Nephron (organoid): Measurements from ENCODE around the gene PLEKHA6.
A peak's percentile ranks its signal among the peaks of the same experiment; 100 is the strongest.

Experiments used
- H3K27ac Mint-ChIP-seq, 3 experiments: 2 replicates each; pipeline ENCODE4 v1.8.0; 2020; ENCODE audit warnings: mixed read lengths in 3 of 3, mild to moderate bottlenecking in 2 of 3, moderate library complexity in 1 of 3
- H3K27me3 Mint-ChIP-seq: 2 replicates; pipeline ENCODE4 v1.8.0; 2021; ENCODE audit warnings: low read depth, mild to moderate bottlenecking, moderate library complexity, mixed read lengths
- H3K36me3 Mint-ChIP-seq: 2 replicates; pipeline ENCODE4 v1.8.0; 2020; ENCODE audit warnings: low read depth, mixed read lengths
- H3K4me1 Mint-ChIP-seq: 2 replicates; pipeline ENCODE4 v1.8.0; 2020; ENCODE audit warnings: mixed read lengths
- H3K4me3 Mint-ChIP-seq, 3 experiments: 2 replicates each; pipeline ENCODE4 v1.8.0; 2020; ENCODE audit warnings: mild to moderate bottlenecking in 3 of 3, mixed read lengths in 3 of 3, moderate library complexity in 2 of 3
- H3K9me3 Mint-ChIP-seq: 2 replicates; pipeline ENCODE4 v1.8.0; 2020; ENCODE audit warnings: mixed read lengths
- CTCF ChIP-seq, 3 experiments: fragments of 200-600 bp; sonication (generic); IDR thresholded peaks; one replicate each; pipeline ENCODE4 v1.5.0; 2021; ENCODE audit warnings: antibody characterized with exemption in 3 of 3; ENCODE audit not compliant: unreplicated experiment in 3 of 3

Gene PLEKHA6

GRCh38 chr1:204278958-204279357 lies 80.8 kb downstream of the PLEKHA6 start:
- H3K27me3 Mint-ChIP-seq: no peaks in the 10 kb centered on the region
- H3K36me3 Mint-ChIP-seq: peaks cover 17% of the 10 kb centered on the region
- peak overlapping the region; percentile 66 to 82 (median 68) for H3K4me3 Mint-ChIP-seq
- no peaks in the 10 kb centered on the region for H3K9me3 Mint-ChIP-seq
- no peak for TF ChIP-seq CTCF (IDR thresholded peaks at IDR 0.05; ENCODE audit: unreplicated experiment in 3 of 3)
- H3K4me1 Mint-ChIP-seq: peaks cover 94% of the 10 kb centered on the region
- peak overlapping the region; percentile 79 to 96 (median 88) for H3K27ac Mint-ChIP-seq

- Mint-ChIP-seq H3K4me3 (peak overlapping the region; percentile 65 to 82 (median 71)), H3K9me3 (no peaks in the 10 kb centered on the region), H3K27ac (peak overlapping the region; percentile 79 to 96 (median 88)), H3K27me3 (no peaks in the 10 kb centered on the region), H3K4me1 (peaks cover 87% of the 10 kb centered on the region), H3K36me3 (peaks cover 17% of the 10 kb centered on the region)
- TF ChIP-seq CTCF (IDR thresholded peaks at IDR 0.05; ENCODE audit: unreplicated experiment in 3 of 3): no peak
Observed at GRCh38 chr1:204278251-204278650, 81.5 kb downstream of the PLEKHA6 start.

GRCh38 chr1:204277563-204278219 lies 82.0 kb downstream of the PLEKHA6 start:
- Mint-ChIP-seq H3K27me3 (no peaks in the 10 kb centered on the region), H3K4me1 (peaks cover 82% of the 10 kb centered on the region), H3K9me3 (no peaks in the 10 kb centered on the region), H3K4me3 (peak overlapping the region; percentile 65 to 82 (median 71)), H3K36me3 (peaks cover 17% of the 10 kb centered on the region), H3K27ac (peak overlapping the region; percentile 79 to 96 (median 88))
- no peak for TF ChIP-seq CTCF (IDR thresholded peaks at IDR 0.05; ENCODE audit: unreplicated experiment in 3 of 3)

GRCh38 chr1:204275695-204276370 lies 83.9 kb downstream of the PLEKHA6 start:
- Mint-ChIP-seq H3K4me1 (peaks cover 66% of the 10 kb centered on the region), H3K4me3 (peak overlapping the region; percentile 71 to 82 (median 73)), H3K27me3 (no peaks in the 10 kb centered on the region), H3K9me3 (no peaks in the 10 kb centered on the region), H3K36me3 (peaks cover 17% of the 10 kb centered on the region), H3K27ac (peak overlapping the region; percentile 79 to 96 (median 88))
- TF ChIP-seq CTCF (IDR thresholded peaks at IDR 0.05; ENCODE audit: unreplicated experiment in 3 of 3): no peak

- no peak for TF ChIP-seq CTCF (IDR thresholded peaks at IDR 0.05; ENCODE audit: unreplicated experiment in 3 of 3)
- Mint-ChIP-seq H3K27me3 (no peaks in the 10 kb centered on the region), H3K4me3 (peak overlapping the region; percentile 11 to 62 (median 58)), H3K27ac (peak overlapping the region in 2 of 3 experiments; percentile 59 to 96), H3K4me1 (peaks cover 52% of the 10 kb centered on the region), H3K9me3 (no peaks in the 10 kb centered on the region), H3K36me3 (peaks cover 17% of the 10 kb centered on the region)
Observed at GRCh38 chr1:204274446-204274845, 85.3 kb downstream of the PLEKHA6 start.
